GM18508 (cell line): ENCODE data around the gene ILDR2.
"Not testable (repeated sequence)": the region's sequence is repeated elsewhere in the genome, so short reads cannot be mapped to it uniquely, and the experiment has no call there.

Source experiments
- ATAC-seq: cut with Tn5 transposase; IDR thresholded peaks from one replicate; pipeline ENCODE4 v1.9.1; 2021; ENCODE audit warnings: moderate number of reproducible peaks; ENCODE audit not compliant: insufficient read depth, unreplicated experiment

The ILDR2 gene

DNA sequence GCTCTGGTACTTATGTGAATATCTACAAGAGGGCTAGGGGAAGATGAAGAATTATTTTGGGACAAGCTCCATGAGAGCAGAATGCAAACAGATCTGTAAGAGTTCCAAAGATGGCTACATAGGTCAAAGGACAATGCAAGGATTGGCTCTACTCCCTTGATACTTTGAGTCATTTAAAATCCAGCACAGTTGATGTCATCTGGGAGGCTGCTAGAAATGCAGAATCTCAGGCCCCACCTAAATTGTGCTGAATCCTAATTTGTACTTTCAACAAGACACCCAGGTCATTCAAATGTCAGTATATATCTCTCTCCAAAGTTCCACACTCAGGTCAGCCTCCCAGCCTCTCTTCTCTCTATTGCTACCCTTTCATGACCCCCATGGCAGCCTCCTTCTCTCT, 75.6 kb downstream of the ILDR2 start:
- no peak for ATAC-seq

DNA sequence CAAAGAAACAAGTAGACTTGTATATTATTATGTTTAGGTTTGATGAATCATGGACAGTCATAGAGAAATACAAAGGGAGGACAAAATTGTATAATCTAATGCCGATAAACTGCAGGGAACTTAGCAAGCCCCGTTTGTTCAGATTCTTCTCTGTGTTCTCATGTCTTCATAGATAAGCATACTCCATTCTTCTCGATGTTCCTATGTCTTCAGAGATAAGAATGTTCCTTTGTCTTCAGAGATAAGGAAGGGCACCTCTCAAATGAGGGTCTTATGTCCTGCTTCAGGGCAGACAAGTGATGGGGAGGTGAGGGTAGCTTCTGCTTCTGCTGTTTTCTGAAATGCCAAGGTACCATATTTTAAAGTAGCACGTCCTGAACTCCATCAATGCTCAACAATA, 79.6 kb downstream of the ILDR2 start:
- no peak for ATAC-seq

DNA sequence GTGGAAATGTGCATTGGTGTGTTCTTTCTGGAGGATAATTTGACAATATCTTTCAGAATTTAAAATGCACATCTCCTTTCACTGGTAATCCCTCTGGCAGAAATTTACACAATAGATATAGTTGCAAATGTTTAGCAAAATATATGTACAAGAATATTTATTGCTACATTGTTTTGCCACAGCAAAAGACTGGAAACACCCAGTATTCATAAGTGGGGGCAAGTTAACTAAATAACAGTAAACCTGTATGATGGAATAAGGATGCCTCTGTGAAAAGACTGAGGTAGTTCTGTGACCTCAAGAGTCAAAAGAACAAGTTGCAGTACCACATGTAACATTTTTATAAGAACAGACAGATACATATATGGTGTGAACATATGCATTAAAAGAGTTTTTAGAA, 85.6 kb downstream of the ILDR2 start:
- no peak for ATAC-seq

DNA sequence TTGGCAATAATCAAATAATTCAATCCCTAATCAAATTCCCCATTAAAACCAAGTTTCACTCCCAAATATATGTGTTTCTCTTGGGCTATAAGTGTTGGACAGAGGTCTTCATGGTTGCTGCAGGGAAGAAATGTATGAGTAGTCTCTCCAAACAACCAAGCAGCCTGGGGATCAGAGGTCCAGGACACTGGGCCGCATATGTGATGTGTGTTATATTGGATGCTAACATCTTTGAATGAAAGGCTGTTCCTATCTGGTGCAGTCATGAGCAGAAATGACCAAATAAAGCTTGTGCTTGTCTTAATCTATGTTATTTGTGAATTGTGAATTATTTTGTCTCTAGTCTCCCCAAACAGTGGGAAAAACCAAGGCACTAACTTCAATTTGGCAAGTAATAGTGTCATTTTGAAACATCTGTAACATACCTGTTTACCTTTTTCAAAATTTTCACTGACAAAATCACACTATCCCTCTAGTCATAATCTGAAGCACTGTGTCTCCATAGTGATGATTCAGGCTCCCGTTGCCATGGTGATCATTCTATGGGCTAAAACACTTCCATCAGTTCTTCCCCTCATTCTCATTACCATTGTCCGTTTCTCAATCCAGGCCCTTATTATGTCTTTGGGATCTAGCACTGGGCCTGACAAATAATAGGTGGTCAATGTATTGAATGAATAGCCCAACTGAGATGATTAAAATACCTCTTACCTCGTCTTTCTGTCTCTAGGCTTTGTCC, 86.8 kb downstream of the ILDR2 start:
- no peak for ATAC-seq

DNA sequence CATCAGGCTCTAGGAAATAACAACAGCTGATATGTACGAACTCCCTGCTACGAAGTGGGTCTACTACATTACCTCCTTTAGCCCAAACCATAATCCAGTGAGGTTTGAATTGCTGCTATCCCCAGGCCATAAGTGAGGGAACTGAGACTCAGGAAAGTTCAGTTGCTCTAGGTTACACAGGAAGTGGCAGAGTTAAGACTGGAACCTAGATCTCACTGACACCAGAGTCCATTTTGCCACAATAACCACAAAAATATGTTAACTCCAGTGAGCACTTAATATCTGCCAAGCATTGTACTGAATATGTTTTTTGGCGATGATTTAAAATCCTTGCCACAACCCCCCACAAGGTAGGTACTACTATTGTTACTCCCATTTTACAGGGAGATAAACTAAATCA, 90.4 kb downstream of the ILDR2 start:
- ATAC-seq, result no peak

DNA sequence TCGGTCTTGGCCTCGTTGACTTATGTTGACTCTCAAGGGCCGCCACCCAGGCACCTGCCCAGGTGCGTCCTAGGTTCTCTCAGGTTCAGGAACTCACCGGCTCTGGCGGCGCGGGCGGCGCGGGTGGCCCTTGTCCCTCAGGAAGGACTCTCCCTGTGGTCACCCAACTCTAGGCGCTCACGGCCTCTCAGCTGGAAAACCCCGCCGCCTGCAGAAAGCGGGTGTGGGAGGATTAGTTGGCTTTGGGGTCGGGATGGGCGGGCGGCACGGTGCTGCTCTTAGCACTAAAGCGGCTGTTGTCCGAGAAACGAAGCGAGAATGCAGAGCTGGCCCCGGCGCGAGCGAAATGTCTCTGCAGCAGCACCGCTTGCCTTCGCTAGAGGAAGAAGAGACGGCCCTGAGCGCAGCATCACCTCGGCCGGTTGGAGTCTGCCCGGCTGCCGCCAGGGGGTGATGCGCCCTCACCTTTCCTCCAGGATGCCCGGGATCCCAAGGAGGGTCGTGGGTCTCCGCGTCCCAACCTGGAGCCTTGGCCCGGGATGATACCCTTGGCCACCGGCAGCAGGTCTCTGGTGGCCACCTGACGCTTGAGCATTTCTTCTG, 91.2 kb downstream of the ILDR2 start:
- ATAC-seq, result no peak

DNA sequence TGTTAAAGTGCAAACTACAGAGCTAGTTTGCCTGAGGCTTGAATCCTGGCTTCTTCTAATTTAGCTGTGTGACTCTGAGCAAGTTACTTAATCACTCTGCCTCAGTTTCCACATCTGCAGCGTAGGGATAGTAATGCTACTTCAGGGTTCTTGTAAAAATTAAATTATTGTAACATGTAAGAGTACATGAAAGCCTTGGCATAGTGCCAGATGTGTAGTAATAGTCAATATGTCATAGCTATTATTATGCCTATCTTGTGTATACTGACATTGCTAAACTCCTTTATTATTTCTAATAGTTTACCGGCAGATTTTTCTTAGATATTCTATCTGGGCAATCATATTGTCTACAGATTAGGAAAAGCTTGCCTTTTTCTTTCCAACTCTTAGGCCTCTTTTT, 92.4 kb downstream of the ILDR2 start:
- ATAC-seq, result no peak

DNA sequence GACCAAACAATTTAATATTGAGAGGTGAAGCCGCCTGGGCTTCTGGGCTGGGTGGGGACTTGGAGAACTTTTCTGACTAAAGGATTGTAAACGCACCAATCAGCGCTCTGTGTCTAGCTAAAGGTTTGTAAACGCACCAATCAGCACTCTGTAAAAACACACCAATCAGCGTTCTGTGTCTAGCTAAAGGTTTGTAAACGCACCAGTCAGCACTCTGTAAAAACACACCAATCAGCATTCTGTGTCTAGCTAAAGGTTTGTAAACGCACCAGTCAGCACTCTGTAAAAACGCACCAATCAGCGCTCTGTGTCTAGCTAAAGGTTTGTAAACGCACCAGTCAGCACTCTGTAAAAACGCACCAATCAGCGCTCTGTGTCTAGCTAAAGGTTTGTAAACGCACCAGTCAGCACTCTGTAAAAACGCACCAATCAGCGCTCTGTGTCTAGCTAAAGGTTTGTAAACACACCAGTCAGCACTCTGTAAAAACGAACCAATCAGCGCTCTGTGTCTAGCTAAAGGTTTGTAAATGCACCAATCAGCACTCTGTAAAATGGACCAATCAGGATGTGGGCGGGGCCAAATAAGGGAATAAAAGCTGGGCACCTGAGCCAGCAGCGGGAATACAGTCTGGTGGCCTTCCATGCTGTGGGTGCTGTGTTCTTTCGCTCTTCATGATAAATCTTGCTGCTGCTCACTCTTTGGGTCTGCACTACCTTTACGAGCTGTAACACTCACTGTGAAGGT, 97.0 kb downstream of the ILDR2 start:
- ATAC-seq, result not testable (repeated sequence)

DNA sequence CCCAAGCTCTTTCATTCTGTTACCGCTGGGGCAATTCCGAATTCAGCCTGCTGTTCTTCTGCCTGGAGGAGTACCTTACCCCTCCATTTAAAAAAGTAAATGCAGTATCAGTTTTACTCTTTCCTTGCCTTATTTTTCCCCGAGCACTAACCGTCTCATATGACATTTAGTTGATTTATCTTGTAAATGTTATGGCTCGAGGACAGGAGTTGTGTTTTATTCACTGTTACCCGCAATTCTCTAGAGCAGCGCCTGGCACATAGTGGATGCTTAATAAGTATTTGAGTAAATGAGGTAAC, 98.9 kb downstream of the ILDR2 start:
- no peak for ATAC-seq

DNA sequence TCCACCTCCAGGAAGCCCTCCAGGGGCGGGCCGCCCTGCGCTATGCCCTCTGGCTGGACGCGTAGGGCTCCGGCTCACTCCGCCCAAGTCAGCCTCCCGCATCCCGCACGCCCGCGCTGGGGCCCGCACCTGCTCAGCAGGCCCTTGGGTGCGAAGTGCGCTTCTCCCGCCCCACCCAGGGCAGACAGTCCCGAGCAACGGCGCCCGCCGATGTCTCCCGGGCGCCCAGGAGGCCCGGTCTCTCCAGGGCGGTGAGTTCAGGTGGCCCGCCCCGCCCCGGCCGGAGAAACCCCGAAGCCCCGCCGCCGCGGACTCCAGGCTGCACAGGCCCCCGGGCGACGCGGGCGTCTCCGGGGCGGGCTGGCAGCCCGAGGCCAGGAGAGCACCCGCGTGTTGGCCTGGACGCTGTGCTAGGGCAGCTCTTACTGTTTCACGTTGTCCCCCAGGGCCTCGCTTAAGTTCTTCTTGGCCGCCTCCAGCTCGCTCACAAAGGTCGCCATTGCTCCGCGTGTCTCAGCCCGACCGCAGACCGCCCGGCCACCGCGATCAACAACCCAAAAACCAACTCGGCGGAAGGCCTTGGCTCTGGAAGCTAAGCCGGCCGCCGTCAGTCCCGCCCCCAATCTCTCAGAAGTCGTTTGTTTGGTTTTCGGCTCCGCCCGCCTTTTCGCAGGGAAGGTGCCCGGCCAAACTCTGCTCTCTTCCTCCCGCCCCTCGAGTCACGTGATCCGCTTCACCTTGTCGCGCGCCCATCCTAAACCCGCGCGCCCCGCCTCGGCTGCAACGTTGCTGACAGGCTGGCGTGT, 99.4 kb downstream of the ILDR2 start, which contains the start of gene TADA1:
Gene TADA1, minus strand, starts transcription at position 531 of the 806 bp plus-strand sequence. Its CDS starts 31 bp downstream, at position 500.
- peak; percentile 87 for ATAC-seq

DNA sequence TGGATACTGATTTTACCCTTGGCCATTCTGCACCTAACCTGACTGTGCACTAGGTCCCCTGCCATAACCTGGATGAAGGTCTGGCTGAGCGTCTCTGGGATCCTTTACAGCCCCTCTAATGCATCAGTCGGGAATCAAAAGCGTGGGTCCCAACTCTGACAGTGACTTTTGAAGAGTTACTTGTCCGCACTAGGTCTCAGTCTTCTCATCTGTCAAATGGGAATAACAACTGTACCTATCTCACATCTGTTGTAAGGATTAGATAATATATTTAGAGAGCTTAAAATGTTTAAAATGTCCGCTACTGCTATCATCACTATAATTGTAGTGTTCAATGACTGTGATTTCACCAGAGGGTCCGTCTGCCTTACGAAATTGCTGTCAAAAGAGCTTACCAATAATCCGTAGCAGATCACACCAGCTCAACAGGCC, 100.0 kb downstream of the ILDR2 start:
- ATAC-seq, result no peak

DNA sequence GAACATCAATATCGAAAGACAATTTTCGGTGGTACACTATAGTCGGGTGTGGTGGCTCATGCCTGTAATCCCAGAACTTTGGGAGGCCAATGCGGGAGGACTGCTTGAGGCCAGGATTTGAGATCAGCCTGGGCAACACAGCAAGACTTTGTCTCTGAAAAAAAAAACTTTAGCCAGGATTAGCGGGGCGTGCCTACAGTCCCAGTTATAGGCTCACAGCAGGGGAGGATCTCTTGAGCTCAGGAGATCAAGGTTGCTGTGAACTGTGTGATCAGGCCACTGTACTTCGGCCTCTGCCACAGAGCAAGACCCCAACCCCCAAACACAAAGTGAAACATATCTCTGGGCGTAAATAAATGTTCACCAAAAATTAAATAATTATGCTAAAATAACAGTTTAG, 100.9 kb downstream of the ILDR2 start:
- no peak for ATAC-seq

DNA sequence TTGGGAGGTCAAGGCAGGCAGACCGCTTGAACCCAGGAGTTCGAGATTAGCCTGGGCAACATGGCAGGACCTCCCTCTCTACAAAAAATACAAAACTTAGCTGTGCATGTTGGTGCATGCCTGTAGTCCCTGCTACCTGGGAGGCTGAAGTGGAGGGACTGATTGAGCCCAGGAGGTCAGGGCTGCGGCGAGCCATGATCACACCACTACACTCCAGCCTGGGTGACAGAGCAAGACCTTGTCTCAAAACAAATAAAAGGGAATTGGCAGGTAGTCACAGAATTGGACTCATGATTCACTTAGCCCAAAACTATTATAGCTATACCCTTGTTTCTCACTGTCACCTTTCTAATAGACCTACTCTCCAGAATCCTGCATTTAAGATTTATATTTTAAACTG, 104.8 kb downstream of the ILDR2 start:
- no peak for ATAC-seq

DNA sequence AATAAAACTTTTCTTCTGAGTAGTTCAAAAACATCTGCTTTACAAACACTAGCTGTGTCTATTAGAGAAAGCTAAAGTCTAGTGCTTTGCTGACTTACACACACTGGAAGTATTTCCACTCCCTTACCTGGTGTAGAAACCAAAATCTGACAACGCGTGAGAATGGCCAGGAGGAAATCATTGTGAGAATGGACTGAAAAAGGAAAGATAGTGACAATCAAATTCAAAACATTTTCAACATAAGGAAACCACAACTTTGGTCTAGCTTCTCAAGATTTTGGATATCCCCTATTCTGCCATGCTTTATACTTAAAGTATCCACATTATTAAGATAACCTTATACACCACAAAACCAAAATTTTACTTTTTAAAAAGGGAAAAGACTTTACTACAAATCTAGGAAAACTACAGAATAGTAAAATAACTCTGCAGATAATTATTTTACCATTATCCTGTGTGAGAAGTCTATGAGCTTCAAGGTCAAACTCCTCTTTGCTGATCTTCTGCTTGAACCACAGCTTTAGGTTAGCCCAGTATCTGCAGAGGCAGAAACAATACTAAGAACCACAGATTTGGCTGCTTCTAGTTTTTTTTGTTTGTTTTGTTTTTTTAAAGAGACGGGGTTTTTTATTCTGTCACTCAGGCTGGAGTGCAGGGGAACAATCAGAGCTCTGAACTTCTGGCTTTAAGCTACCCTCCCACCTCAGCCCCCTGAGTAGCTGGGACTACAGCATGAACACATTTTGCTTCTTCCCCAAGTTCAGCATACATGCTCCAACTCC, 105.8 kb downstream of the ILDR2 start:
- no peak for ATAC-seq

DNA sequence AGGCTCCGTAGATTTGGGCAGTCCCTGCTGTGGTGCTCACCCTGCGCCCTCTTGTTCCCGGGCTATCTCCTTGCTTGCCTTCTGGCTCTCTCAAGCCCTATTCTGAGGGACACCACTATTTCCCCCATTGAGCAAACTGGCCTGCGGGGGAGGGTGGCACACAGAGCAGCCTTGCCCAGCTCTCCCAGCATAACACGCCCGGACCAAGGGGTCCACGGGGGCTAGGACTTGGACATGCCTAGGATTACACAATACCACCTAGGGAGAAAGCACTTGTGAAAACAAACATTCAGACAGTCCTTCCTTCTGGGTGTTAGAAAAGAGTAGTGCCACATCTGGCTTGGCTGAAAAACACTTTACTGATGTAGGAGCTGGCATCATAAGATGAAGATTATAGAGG, 106.7 kb downstream of the ILDR2 start:
- ATAC-seq, result no peak

DNA sequence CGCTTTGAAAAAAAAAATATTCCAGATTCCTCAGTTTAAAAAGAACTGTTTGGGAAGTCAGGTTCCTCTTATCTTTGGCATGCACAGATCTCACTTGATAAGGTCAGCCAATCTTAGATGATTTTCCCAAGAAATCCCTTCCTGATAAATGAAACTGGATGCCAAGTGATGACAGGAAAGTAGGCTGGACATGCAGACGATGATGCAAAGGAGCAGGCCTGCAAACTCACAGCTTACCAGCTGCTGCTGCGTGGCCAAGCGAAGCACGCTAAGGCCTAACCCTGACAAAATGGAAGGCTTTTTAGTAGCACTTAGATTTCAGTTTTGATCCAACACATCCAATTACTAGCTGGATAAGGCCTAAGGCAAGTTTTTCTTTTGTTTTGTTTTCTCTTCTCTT, 109.4 kb downstream of the ILDR2 start:
- ATAC-seq, result no peak

DNA sequence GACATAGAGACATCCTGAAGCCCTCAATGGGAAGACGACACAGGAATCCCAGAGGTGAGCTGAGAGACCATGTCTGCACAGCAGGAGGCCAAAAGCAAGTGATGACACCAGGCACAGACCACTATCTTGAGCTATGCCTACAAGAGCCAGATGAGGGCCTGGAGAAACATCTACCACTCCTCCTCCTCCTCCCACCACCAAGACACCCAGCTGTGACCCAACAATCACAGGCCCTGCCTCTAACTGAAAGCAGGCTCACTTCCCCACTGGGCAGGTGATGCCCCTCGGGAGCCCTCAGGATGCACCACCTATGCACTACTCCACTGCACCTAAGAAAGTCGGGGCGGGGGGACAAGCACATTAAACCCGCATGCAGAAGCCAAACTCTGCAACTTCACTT, 115.7 kb downstream of the ILDR2 start:
- no peak for ATAC-seq

DNA sequence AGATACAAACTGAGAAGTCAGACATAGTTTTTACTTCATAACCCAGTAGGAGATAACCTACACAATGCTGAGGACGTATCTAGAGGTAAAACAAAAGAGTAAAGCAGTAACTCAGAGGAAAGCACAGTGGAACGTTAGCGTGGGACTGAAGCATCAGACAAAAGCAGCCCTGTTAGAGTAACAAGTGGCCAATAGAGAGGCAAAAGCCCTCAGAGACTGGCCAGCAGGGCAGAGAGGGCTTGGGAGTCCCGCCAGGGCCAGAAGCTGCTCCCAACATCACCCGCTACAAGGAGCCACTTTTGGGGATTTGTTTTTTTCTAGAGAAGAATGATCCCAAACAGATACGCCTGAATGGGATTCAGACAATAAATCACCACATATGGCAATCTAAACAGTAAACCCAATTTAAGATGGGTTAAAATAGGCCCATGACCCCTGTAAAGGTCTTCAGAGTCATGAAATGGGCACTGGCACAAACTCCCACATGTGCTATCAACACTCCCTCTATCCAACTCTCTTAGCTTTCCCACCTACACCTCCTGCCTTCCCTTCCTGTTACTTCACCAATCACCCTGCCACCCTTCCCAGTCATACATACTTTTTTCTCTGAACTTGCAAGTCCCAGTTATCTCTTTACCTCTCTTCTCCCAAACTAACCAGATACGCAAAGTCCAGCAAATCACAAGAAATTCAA, 116.5 kb downstream of the ILDR2 start:
- ATAC-seq, result no peak
